ENCODE data around the gene PPFIA1. TPM values are rescaled to one million over a fixed set of nuclear protein-coding genes. Genes with fewer than 3 reads are reported as not detected.

The PPFIA1 gene
- total RNA-seq, 1 experiment from 2014 or later = 75.1 TPM

DNA sequence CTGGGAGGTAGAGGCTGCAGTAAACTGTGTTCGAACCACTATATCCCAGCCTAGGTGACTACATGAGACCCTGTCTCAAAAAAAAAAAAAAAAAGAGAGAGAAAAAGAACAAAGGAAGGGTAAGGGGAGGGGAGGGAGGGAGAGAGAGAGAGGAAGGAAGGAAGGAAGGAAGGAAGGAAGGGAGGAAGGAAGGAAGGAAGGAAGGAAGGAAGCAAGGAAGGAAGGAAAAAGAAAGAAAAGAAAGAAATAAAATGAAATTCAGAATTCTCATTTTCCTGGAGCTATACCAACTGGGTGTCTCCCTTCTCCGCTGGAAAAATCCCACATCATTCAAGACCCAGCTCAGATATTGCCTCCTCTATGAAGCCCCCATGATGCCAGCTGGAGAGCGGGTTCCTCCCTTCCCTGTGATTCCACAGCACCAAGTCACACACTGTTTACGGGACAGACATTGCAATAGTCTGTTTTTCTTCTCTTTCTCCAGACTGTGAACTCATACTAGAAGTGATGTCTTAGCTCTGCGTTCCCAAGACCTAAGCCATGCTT is 3.0 kb upstream of the PPFIA1 start:
- H3K4me3 Mint-ChIP-seq = no peak overlapping the region
- no peaks in the 10 kb centered on the region for H3K9me3 Mint-ChIP-seq
- TF ChIP-seq HMGA2 (CRISPR knock-in tag; IDR thresholded peaks at IDR 0.05) (no peak), FOXK1 (CRISPR knock-in tag; IDR thresholded peaks at IDR 0.05) (no peak), JUN (CRISPR knock-in tag; IDR thresholded peaks at IDR 0.05) (no peak), OVOL2 (CRISPR knock-in tag; IDR thresholded peaks at IDR 0.05; ENCODE audit: borderline replicate concordance) (no peak), FOXJ3 (CRISPR knock-in tag; IDR thresholded peaks at IDR 0.05; ENCODE audit: borderline replicate concordance) (no peak), ZNF671 (CRISPR knock-in tag; IDR thresholded peaks at IDR 0.05) (no peak)
- TF ChIP-seq, protein P1, sequence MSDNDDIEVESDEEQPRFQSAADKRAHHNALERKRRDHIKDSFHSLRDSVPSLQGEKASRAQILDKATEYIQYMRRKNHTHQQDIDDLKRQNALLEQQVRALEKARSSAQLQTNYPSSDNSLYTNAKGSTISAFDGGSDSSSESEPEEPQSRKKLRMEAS (CRISPR knock-in tag; IDR thresholded peaks at IDR 0.05) = no peak
- TF ChIP-seq, protein P2, sequence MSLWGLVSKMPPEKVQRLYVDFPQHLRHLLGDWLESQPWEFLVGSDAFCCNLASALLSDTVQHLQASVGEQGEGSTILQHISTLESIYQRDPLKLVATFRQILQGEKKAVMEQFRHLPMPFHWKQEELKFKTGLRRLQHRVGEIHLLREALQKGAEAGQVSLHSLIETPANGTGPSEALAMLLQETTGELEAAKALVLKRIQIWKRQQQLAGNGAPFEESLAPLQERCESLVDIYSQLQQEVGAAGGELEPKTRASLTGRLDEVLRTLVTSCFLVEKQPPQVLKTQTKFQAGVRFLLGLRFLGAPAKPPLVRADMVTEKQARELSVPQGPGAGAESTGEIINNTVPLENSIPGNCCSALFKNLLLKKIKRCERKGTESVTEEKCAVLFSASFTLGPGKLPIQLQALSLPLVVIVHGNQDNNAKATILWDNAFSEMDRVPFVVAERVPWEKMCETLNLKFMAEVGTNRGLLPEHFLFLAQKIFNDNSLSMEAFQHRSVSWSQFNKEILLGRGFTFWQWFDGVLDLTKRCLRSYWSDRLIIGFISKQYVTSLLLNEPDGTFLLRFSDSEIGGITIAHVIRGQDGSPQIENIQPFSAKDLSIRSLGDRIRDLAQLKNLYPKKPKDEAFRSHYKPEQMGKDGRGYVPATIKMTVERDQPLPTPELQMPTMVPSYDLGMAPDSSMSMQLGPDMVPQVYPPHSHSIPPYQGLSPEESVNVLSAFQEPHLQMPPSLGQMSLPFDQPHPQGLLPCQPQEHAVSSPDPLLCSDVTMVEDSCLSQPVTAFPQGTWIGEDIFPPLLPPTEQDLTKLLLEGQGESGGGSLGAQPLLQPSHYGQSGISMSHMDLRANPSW (CRISPR knock-in tag; conservative IDR thresholded peaks at IDR 0.05; ENCODE audit: low read depth) = no peak
- TF ChIP-seq, protein P3, sequence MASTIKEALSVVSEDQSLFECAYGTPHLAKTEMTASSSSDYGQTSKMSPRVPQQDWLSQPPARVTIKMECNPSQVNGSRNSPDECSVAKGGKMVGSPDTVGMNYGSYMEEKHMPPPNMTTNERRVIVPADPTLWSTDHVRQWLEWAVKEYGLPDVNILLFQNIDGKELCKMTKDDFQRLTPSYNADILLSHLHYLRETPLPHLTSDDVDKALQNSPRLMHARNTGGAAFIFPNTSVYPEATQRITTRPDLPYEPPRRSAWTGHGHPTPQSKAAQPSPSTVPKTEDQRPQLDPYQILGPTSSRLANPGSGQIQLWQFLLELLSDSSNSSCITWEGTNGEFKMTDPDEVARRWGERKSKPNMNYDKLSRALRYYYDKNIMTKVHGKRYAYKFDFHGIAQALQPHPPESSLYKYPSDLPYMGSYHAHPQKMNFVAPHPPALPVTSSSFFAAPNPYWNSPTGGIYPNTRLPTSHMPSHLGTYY (CRISPR knock-in tag; IDR thresholded peaks at IDR 0.05) = no peak
- TF ChIP-seq, protein P4, sequence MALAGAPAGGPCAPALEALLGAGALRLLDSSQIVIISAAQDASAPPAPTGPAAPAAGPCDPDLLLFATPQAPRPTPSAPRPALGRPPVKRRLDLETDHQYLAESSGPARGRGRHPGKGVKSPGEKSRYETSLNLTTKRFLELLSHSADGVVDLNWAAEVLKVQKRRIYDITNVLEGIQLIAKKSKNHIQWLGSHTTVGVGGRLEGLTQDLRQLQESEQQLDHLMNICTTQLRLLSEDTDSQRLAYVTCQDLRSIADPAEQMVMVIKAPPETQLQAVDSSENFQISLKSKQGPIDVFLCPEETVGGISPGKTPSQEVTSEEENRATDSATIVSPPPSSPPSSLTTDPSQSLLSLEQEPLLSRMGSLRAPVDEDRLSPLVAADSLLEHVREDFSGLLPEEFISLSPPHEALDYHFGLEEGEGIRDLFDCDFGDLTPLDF (CRISPR knock-in tag; IDR thresholded peaks at IDR 0.05) = no peak
- CTCF ChIA-PET = interaction anchor here (0.6 to 0.9 kb wide), 2 partner anchors 45 to 100 kb away, joined by 3 read pairs; no protein-coding TSS in a partner anchor
- no peak for DNase-seq (ENCODE audit: low spot score)
- peaks cover 28% of the 10 kb centered on the region for H3K4me1 Mint-ChIP-seq
- H3K27me3 Mint-ChIP-seq (ENCODE audit: low read depth) = no peaks in the 10 kb centered on the region
- POLR2A ChIA-PET = no interaction called here
- H3K27ac Mint-ChIP-seq = no peak overlapping the region
- ATAC-seq = no peak
- H3K36me3 Mint-ChIP-seq = peaks cover 6% of the 10 kb centered on the region

DNA sequence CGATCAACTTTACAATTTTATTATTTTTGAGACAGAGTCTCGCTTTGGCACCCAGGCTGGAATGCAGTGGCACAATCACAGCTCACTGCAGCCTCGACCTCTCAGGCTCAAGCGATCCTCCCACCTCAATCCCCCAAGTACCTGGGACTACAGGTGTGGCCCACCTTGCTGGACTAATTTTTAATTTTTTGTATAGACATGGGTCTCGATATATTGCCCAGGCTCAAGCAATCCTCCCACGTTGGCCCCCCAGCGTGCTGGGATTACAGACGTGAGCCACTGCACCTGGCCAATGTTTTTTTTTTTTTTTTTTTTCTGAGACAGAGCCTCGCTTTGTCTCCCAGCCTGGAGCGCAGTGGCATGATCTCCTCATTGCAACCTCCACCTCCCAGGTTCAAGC is 2.0 kb upstream of the PPFIA1 start:
- H3K27ac Mint-ChIP-seq = no peak overlapping the region
- ATAC-seq (no peak), DNase-seq (ENCODE audit: low spot score) (no peak)
- no peaks in the 10 kb centered on the region for H3K27me3 Mint-ChIP-seq (ENCODE audit: low read depth)
- TF ChIP-seq TEAD4 (CRISPR knock-in tag; IDR thresholded peaks at IDR 0.05) (no peak), SMAD4 (CRISPR knock-in tag; IDR thresholded peaks at IDR 0.05) (no peak), FOXJ3 (CRISPR knock-in tag; IDR thresholded peaks at IDR 0.05; ENCODE audit: borderline replicate concordance) (no peak), ZNF423 (CRISPR knock-in tag; IDR thresholded peaks at IDR 0.05) (no peak), ZNF671 (CRISPR knock-in tag; IDR thresholded peaks at IDR 0.05) (no peak), NR1H2 (CRISPR knock-in tag; IDR thresholded peaks at IDR 0.05) (no peak), SOX15 (CRISPR knock-in tag; IDR thresholded peaks at IDR 0.05) (no peak), MYBL2 (CRISPR knock-in tag; IDR thresholded peaks at IDR 0.05) (no peak), FOXK1 (CRISPR knock-in tag; IDR thresholded peaks at IDR 0.05) (no peak), ZNF396 (CRISPR knock-in tag; IDR thresholded peaks at IDR 0.05; ENCODE audit: borderline replicate concordance) (no peak)
- TF ChIP-seq, protein P5, sequence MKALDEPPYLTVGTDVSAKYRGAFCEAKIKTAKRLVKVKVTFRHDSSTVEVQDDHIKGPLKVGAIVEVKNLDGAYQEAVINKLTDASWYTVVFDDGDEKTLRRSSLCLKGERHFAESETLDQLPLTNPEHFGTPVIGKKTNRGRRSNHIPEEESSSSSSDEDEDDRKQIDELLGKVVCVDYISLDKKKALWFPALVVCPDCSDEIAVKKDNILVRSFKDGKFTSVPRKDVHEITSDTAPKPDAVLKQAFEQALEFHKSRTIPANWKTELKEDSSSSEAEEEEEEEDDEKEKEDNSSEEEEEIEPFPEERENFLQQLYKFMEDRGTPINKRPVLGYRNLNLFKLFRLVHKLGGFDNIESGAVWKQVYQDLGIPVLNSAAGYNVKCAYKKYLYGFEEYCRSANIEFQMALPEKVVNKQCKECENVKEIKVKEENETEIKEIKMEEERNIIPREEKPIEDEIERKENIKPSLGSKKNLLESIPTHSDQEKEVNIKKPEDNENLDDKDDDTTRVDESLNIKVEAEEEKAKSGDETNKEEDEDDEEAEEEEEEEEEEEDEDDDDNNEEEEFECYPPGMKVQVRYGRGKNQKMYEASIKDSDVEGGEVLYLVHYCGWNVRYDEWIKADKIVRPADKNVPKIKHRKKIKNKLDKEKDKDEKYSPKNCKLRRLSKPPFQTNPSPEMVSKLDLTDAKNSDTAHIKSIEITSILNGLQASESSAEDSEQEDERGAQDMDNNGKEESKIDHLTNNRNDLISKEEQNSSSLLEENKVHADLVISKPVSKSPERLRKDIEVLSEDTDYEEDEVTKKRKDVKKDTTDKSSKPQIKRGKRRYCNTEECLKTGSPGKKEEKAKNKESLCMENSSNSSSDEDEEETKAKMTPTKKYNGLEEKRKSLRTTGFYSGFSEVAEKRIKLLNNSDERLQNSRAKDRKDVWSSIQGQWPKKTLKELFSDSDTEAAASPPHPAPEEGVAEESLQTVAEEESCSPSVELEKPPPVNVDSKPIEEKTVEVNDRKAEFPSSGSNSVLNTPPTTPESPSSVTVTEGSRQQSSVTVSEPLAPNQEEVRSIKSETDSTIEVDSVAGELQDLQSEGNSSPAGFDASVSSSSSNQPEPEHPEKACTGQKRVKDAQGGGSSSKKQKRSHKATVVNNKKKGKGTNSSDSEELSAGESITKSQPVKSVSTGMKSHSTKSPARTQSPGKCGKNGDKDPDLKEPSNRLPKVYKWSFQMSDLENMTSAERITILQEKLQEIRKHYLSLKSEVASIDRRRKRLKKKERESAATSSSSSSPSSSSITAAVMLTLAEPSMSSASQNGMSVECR (CRISPR knock-in tag; IDR thresholded peaks at IDR 0.05; ENCODE audit: borderline replicate concordance) = no peak
- TF ChIP-seq, protein P6, sequence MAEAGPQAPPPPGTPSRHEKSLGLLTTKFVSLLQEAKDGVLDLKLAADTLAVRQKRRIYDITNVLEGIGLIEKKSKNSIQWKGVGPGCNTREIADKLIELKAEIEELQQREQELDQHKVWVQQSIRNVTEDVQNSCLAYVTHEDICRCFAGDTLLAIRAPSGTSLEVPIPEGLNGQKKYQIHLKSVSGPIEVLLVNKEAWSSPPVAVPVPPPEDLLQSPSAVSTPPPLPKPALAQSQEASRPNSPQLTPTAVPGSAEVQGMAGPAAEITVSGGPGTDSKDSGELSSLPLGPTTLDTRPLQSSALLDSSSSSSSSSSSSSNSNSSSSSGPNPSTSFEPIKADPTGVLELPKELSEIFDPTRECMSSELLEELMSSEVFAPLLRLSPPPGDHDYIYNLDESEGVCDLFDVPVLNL (CRISPR knock-in tag; IDR thresholded peaks at IDR 0.05; ENCODE audit: borderline replicate concordance, low read depth) = no peak
- TF ChIP-seq, protein P7, sequence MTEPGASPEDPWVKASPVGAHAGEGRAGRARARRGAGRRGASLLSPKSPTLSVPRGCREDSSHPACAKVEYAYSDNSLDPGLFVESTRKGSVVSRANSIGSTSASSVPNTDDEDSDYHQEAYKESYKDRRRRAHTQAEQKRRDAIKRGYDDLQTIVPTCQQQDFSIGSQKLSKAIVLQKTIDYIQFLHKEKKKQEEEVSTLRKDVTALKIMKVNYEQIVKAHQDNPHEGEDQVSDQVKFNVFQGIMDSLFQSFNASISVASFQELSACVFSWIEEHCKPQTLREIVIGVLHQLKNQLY (CRISPR knock-in tag; IDR thresholded peaks at IDR 0.05) = no peak
- TF ChIP-seq, protein P8, sequence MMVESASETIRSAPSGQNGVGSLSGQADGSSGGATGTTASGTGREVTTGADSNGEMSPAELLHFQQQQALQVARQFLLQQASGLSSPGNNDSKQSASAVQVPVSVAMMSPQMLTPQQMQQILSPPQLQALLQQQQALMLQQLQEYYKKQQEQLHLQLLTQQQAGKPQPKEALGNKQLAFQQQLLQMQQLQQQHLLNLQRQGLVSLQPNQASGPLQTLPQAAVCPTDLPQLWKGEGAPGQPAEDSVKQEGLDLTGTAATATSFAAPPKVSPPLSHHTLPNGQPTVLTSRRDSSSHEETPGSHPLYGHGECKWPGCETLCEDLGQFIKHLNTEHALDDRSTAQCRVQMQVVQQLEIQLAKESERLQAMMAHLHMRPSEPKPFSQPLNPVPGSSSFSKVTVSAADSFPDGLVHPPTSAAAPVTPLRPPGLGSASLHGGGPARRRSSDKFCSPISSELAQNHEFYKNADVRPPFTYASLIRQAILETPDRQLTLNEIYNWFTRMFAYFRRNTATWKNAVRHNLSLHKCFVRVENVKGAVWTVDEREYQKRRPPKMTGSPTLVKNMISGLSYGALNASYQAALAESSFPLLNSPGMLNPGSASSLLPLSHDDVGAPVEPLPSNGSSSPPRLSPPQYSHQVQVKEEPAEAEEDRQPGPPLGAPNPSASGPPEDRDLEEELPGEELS (CRISPR knock-in tag; IDR thresholded peaks at IDR 0.05) = no peak
- peak overlapping the region; percentile 80 for H3K4me3 Mint-ChIP-seq
- H3K4me1 Mint-ChIP-seq = peaks cover 37% of the 10 kb centered on the region
- ChIA-PET CTCF (no interaction called here), POLR2A (interaction anchor here (0.7 kb wide), 1 partner anchor 385 kb away, joined by 5 read pairs; no protein-coding TSS in a partner anchor)
- H3K9me3 Mint-ChIP-seq = no peaks in the 10 kb centered on the region
- peaks cover 17% of the 10 kb centered on the region for H3K36me3 Mint-ChIP-seq

Measured in WTC11 (cell line).